Epithelial cell of esophagus (primary cell): ENCODE measurements around the gene RAB3D.
"Not testable (repeated sequence)": the region's sequence is repeated elsewhere in the genome, so short reads cannot be mapped to it uniquely, and the experiment has no call there.

Experiments used
- DNase-seq: peaks from one replicate; pipeline ENCODE4 v3.0.0; 2010; ENCODE audit warnings: low read depth
- H3K4me3 ChIP-seq: 2 replicates; pipeline ENCODE4 v1.5.1; 2011; ENCODE audit warnings: mild to moderate bottlenecking, low read length, control low read depth
- TF ChIP-seq, protein P1 (sequence below): IDR thresholded peaks from 2 replicates; pipeline ENCODE4 v1.5.1; 2011; ENCODE audit warnings: low read depth, mild to moderate bottlenecking, low read length, control low read depth, inconsistent platforms; ENCODE audit not compliant: insufficient read depth; ENCODE audit errors: missing control alignments

Gene RAB3D

DNA sequence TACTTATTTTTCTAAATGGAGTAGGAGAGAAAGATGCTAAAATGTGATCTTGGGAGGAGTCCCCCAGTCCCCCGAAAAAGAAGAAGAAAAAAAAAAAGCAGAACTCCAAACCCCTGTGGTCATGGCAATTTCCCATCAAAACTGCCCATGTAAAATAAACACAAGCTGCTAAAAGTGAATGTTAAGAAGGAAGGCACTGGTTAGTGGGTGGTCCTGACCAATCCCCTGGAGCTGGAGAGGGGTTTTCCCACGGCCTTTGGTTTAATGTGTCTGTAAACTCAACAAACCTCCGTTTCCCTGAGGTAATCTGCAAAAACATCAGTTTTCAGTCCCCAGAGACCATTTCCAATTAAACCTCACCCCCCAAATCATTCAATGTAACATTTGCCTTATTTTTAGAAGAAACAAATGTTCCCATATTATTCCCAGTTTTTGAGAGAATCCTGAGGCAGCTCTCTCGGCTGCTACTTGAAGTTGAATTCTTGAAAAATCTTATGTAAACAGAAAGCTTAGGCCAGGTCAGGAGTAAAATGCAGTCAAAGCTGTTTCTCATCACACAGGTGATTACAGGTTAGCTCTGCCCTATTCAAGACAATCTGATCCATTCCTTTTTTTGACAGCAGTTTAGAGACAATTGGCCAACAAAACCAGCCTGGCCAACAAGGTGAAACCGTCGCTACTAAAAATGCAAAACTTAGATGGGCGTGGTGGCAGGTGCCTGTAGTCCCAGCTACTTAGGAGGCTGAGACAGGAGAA lies 17.0 kb downstream of the RAB3D start:
- H3K4me3 ChIP-seq = no peak overlapping the region
- TF ChIP-seq, protein P1, sequence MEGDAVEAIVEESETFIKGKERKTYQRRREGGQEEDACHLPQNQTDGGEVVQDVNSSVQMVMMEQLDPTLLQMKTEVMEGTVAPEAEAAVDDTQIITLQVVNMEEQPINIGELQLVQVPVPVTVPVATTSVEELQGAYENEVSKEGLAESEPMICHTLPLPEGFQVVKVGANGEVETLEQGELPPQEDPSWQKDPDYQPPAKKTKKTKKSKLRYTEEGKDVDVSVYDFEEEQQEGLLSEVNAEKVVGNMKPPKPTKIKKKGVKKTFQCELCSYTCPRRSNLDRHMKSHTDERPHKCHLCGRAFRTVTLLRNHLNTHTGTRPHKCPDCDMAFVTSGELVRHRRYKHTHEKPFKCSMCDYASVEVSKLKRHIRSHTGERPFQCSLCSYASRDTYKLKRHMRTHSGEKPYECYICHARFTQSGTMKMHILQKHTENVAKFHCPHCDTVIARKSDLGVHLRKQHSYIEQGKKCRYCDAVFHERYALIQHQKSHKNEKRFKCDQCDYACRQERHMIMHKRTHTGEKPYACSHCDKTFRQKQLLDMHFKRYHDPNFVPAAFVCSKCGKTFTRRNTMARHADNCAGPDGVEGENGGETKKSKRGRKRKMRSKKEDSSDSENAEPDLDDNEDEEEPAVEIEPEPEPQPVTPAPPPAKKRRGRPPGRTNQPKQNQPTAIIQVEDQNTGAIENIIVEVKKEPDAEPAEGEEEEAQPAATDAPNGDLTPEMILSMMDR = no peak
- DNase-seq = no peak

DNA sequence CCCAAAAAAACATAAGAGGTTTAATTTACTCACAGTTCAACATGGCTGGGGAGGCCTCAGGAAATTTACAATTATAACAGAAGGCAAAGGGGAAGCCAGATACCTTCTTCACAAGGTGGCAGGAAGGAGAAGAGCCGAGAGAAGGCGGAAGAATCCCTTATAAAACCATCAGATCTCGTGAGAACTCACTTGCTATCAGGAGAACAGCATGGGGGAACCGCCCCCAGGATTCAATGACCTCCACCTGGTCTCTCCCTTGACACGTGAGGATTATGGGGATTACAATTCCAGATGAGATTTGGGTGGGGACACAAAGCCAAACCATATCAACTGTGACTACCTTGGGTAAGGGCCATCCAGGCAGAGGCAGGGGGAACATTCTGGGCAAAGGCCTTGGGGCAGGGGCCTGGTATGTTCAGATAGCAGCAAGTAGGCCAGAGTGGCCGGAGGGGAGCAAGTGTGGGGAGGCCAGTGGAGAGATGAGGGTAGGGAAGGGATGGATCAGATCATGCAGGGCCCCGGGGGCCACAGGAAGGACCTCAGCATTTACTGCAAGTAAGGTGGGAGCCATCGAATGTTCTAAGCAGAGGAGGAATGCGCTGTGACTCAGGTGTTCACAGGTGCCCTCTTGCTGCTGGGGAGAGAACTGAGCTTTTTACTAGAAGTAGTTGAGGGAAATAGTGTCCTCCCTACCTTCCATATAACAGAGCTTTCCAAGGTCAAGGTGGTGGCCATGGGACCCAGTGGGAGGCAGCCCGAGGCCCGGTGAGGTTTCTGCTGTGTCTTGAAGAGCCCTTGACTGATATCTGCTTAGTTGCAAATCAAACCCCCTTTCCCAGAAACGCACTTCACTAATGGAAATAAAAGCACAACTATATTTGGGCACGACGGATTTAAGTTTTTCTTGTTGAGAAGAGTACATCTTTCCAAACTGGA lies 18.0 kb downstream of the RAB3D start:
- peak; percentile 39 for DNase-seq
- H3K4me3 ChIP-seq = no peak overlapping the region
- TF ChIP-seq, protein P1 = peak; percentile 39

DNA sequence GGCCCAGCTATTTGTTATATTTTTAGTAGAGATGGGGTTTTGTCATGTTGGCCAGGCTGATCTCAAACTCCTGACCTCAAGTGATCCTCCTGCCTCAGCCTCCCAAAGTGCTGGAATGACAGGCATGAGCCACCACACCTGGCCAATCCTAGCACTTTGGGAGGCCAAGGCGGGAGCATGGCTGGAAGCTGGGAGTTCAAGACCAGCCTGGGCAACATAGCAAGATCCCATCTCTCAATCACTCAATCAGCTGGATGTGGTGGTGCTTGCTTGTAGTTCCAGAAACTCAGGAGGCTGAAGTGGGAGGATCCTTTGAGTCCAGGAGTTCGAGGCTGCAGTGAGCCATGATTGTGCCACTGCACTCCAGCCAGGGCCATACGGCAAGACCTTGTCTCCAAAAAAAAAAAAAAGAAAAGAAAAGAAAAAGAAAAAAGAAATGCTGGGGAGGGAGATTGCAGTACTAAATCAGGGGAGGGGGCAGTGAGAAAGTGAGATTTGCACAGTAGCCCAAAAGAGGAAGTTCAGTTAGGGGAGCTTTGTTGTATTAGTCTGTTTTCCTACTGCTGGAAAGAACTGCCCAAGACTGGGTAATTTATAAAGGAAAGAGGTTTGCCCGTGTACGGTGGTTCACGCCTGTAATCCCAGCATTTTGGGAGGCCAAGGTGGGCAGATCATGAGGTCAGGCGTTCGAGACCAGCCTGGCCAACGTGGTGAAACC lies 19.0 kb downstream of the RAB3D start:
- not testable (repeated sequence) for H3K4me3 ChIP-seq, DNase-seq

DNA sequence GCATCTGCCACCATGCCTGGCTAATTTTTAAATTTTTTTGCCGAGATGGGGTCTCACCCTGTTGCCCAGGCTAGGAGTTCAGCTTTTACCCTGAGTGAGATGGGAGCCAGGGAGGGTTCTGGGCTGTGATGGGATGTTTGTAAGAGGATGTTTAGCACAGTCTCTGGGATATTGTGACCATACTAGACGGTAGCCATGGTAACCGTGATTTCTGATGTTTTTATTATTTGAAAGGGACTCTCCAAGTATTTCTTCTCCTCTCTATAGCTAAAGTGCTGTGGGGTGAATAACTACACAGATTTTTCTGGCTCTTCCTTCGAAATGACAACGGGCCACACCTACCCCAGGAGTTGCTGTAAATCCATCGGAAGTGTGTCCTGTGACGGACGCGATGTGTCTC lies 33.1 kb downstream of the RAB3D start:
- no peak overlapping the region for H3K4me3 ChIP-seq
- TF ChIP-seq, protein P1 = no peak
- DNase-seq = no peak

DNA sequence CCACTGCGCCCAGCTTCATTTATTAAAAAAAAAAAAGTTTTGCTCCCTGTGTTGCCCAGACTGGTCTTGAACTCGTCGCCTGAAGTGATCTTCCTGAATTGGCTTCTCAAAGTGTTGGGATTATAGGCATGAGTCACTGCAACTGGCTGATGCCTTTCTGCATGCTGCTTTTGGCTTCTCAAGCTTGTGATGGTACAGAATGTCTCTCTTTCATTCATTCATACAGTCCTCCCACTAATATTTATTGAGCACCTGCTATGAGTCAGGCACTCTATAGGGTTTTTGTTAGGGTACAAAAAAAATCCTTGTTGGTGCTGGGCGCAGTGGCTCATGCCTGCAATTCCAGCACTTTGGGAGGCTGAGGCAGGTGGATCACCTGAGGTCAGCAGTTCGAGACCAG lies 34.5 kb downstream of the RAB3D start:
- H3K4me3 ChIP-seq = no peak overlapping the region
- TF ChIP-seq, protein P1 = no peak
- no peak for DNase-seq

- TF ChIP-seq, protein P1 = no peak
- no peak overlapping the region for H3K4me3 ChIP-seq
- DNase-seq = no peak
Measured at GRCh38 chr19:11300811-11301120, 38.7 kb downstream of the RAB3D start.
